NCI-H69 (cell line): ENCODE measurements around the gene HMGXB3.

Source experiments
- DNase-seq: peaks from one replicate; lab custom pipeline; 2025; lab: John Stamatoyannopoulos, UW

HMGXB3 gene

DNA sequence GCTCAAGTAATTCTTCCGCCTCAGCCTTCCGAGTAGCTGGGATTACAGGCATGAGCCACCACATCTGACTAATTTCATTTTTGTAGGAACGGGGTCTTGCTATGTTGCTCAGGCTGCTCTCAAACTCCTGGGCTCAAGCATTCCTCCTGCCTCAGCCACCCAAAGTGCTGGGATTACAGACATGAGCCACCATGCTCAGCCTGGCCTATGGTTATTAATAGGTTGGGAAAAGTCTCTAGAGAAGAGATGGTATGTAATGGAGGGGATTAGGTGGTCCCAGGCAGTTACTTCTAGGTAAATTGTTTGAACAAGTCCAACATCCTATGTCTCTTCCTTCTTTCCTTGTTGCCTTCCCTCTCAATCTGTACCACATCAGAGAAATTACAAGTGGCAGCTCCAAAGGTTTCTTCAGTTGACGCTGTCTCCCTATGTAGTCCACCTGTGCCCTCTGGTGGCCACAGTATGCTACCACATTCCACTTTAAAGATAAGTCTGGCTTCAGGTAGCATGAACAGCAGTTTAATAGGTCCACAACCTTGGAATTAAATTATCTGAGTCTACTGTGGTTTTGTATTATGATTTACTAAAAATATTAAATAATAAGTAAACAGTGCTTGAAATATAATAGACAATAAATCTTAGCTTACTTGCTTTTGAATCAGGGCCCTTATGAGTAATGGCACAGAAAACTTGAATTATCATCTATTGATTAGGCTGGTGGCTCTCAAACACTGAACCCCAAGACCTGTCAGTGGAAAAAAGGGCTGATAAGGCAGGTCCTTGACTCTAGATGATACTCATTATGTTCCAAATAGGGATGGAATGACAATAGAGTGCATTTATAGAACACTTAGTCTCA lies 9.8 kb upstream of the HMGXB3 start:
- DNase-seq: peak; percentile 85

DNA sequence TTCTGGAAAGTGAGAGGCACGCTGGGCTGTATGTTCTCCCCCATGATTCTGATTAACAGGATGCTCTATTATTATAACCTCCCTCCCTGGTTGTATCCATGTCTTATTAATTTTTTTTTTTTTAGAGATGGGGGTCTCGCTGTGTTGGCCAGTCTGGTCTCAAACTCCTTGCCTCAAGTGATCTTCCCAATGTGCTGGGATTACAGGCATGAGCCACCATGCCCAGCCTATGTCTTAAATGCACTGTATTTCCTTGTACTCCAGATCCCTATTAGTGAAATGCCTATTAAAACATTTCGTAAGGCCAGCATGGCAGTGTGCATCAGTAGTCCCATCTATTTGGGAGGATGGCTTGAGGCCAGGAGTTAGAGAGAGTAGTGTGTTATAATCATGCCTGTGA lies 7.1 kb upstream of the HMGXB3 start:
- DNase-seq: no peak

GRCh38 chr5:149995385-149996204 lies 4.9 kb upstream of the HMGXB3 start:
- DNase-seq: no peak

DNA sequence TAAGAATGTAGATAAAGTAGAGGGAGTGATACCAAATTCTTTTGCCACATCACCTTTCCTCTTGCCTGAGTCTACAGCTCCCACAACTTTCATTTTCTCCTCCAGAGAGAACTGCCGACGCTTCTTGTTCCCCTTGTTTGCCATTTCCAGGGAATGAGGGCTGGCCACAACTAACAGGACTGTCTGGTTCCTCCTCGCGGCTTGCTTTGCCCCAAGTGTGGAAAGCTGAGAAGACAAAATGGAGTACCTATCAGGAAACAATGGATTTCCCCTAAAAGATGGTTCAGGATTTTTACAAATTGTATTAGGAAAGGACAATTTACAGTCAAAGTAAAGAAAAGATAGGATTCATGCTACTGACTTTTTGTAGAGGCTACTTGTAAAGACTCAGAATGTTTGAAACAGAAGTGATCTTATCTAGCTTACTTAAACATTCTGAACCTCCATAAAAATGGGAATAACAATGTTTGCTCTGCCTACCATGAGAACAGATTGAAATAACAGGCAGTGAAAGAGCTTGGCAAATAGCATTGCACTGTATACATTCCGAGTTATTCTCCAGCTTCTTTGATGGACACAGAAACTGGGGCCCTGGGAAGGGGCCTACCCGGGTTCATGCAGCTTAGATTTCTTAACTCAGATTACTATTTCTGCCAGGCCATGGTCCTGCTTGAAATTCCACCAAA lies 4.2 kb upstream of the HMGXB3 start:
- DNase-seq: no peak

GRCh38 chr5:149998281-149998680 lies 2.3 kb upstream of the HMGXB3 start:
- DNase-seq: no peak

DNA sequence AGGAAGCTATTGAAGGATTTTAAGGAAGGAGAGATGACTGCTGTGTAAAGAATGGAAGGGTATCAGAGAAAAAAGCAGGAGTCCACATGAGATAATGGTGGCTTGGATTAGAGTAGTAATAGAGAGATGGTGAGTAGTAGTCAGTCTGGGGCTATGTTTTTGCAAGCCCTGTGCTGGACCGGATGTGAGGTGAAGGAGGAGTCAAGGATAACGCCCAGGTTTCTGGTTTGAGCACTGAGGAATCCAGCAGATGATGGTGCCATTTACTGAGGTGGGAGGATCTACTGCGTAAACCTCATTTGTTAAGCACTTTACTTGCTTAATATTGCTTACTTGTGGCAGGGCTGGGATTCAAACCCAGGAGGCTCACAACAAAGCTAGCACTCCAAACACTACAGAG lies 1.2 kb upstream of the HMGXB3 start:
- no peak for DNase-seq

DNA sequence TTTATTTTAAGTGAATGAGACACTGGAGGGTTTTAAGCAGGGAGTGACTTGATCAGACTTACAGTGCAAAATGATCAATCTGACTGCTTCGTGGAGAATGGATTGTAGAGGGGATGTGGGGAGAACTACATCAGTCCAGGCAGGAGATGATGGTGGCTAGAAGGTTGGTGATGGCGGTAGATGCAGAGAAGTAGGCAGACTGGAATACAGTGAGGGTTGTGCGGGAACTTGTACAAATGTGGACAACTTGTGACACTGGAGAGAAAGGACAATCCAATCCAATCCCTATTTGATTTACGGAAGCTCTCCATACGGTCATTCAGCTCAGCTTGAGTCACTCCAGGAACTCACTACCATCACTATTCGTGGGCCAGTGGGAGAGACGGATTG lies 678 bp upstream of the HMGXB3 start:
- DNase-seq: no peak

DNA sequence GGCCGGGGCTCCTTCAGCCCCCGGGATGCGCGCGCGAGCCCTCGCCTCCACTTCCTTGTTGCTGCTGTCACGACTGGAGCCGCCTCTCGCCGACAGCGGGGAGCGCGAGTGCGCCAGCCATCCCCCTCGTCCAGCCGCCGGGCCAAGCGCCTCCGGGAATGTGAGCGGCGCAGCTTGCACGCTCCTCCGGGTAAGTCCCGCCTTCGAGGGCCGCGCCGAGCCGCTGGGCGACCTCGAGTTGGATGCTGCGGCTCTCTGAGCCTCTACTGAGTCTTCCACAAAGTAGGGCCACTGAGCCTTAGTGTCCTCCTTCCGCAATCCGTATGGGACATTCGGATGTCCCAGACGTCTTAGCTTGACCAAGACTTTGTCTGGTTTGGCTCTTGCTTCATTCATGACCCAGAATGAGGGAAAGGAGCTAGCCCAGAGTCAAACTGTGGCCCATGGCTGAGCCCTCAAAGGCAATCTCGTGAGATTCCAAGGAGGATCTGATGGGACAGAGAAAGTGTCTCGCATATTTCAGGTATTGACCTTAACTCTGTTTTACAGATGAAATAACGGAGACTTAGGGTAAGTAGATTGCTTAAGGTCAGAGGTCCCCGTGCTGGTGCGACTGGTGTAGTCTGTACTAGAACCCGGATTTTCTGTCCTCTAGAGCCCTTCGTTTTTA lies 586 bp downstream of the HMGXB3 start:
- peak; percentile 54 for DNase-seq

GRCh38 chr5:150001660-150002486 lies 1.3 kb downstream of the HMGXB3 start:
- DNase-seq: peak; percentile 70

GRCh38 chr5:150006318-150006717 lies 5.8 kb downstream of the HMGXB3 start:
- DNase-seq: no peak

DNA sequence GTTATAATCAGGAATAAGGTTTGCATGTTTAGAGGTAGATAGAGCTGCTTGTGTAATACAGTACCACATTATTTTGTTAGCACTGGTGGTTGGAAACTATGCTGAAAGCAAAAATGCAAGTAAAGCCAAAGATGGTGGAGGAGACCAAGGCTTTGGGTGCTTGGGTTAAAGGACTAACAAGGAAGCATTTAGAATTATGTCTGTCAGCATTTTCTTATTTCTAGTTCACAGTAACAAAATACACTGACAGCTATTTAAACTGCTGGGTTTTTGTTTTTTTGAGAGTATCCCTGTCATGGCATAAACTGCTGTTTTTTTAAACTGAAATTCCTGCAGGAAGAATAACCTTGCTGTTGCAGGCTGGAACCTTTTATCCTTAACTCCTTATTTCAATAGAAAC lies 6.5 kb downstream of the HMGXB3 start:
- no peak for DNase-seq

GRCh38 chr5:150009671-150010387 lies 9.3 kb downstream of the HMGXB3 start:
- no peak for DNase-seq

DNA sequence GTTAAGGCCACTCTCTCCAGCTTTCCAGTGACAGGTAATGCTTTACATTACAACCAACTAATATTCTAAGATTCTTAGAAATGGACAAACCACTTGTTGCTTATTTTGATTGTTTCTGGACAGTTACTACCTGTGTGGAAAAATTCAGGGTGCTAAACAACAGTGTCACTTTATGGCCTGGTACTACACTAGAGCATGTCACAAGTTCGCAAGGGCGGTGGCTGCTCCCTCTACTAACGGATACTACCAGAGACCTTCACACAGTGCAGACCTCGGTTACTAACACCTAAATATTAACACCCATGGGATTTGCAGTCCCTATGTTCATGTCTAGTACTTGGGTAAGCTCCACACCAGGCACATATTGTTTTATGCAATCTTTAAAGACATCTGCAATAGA lies 13.4 kb downstream of the HMGXB3 start:
- no peak for DNase-seq

DNA sequence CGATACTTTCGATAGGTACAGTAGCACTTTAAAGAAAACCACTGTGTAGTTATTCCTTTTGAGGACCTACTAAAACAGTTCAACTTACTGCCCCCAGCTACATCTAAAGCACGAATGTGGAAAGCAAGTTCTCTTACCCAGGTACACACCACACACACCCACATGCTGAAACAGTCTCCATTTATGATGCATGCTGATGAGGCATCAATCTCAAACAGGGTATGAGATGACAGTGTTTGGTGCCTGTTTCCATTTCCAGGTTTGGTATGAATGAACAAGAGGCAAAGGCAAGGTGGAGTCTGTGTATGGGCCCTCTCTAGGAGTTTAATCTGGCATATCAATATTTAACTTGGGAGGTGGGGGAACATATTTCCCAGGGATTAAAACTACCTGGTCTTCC lies 13.9 kb downstream of the HMGXB3 start:
- no peak for DNase-seq

DNA sequence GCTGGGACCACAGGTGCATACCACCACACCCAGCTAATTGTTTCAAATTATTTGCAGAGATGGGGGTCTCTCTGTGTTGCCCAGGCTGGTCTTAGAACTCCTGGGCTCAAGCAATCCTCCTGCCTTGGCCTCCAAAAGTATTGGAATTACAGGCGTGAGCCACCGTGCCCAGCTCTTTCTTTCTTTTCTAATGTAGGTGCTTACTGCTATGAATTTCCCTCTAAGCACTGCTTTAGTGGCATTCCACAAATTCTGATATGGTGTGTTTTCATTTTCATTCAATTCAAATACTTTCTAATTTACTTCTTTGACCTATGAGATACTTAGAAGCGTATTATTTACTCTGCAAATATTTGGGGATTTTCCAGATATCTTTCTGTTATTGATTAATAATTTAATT lies 14.9 kb downstream of the HMGXB3 start:
- no peak for DNase-seq

DNA sequence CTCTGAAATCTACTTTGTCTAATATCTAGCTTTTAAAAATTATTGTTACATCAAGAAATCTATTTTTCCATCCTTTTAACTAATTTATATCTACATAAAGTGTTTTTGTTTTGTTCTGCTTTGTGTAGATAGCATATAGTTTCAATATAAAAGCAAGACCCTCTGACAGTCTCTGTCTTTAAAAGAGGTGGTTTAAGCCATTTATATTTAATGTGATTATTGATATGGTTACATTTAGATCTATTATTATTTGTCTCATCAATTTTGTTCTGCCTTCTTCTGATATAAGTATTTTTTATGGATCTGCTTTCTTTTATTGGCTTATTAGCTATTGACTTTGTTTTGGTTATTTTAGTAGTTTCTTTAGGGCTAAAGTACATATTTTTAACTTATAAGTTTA lies 16.0 kb downstream of the HMGXB3 start:
- no peak for DNase-seq

GRCh38 chr5:150017226-150018005 lies 16.9 kb downstream of the HMGXB3 start:
- peak; percentile 79 for DNase-seq

DNA sequence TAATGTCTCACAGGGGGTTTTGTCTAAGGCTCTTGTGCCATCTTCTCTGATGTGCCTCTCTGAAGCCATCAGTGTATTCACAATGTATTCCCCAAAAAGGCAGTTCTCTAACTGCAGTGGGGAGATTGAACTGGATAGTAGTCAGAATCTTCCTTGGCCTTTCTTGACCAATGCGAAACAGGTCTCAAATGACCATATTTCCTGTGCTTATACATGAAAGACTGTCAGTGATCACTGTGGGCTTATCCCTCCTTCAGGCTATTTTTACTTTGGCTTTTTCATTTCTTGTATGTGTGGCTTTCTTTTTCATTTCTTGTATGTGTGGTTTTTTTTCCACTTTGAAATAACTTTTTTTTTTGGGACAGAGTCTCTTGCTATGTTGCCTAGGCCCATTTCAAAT lies 19.7 kb downstream of the HMGXB3 start:
- DNase-seq: no peak

- no peak for DNase-seq
Measured at GRCh38 chr5:150021491-150022157, 21.1 kb downstream of the HMGXB3 start.
